ENCODE results near the gene KRTAP5-9.

- TF ChIP-seq SIN3A (IDR thresholded peaks at IDR 0.05; ENCODE audit: low read depth, low read length): no peak
- no peak for TF ChIP-seq NR2C2 (IDR thresholded peaks at IDR 0.05; ENCODE audit: borderline replicate concordance, control insufficient read depth, insufficient read length, low read depth)
- peak; percentile 66 to 71 (median 69) for TF ChIP-seq CTCF (IDR thresholded peaks at IDR 0.05 in 2 of 3, conservative IDR thresholded peaks at IDR 0.05 in 1 of 3; ENCODE audit: control insufficient read depth in 2 of 3, extremely low read depth in 1 of 3, insufficient read depth in 1 of 3, low read depth in 3 of 3, low read length in 3 of 3)
Measured at GRCh38 chr11:71563406-71563805, 15.2 kb downstream of the KRTAP5-9 start.

Data from GM12878 (cell line).